GM23338 (cell line): ENCODE data around the gene KBTBD4.

Experiments
- EZH2 ChIP-seq: fragments of 200-600 bp; sonication (generic); IDR thresholded peaks from one replicate; pipeline ENCODE4 v1.8.0; 2017; ENCODE audit warnings: antibody characterized with exemption, mild to moderate bottlenecking, low read depth; ENCODE audit not compliant: unreplicated experiment
- EZH2phosphoT487 ChIP-seq: fragments of 200-600 bp; sonication (generic); IDR thresholded peaks from one replicate; pipeline ENCODE4 v1.8.1; 2018; ENCODE audit warnings: antibody characterized with exemption; ENCODE audit not compliant: unreplicated experiment
- POLR2AphosphoS5 ChIP-seq: IDR thresholded peaks from 2 replicates; pipeline ENCODE4 v1.6.1; 2016; ENCODE audit warnings: antibody characterized with exemption, low read depth
- ZNF114 ChIP-seq: fragments of 250-450 bp; sonication (Bioruptor Pico); IDR thresholded peaks from 2 replicates; pipeline ENCODE4 v1.5.0; 2020; ENCODE audit warnings: mild to moderate bottlenecking, moderate library complexity
- TF ChIP-seq, protein P1 (sequence below), 2 experiments: fragments of 200-600 bp in 1 of 2; sonication (generic) in 1 of 2; conservative IDR thresholded peaks; 2 replicates each; pipeline versions ENCODE4 v1.5.1 to v1.6.1; 2016 to 2017; ENCODE audit warnings: antibody characterized with exemption in 2 of 2, low read depth in 2 of 2, mild to moderate bottlenecking in 2 of 2, moderate library complexity in 1 of 2

DNA sequence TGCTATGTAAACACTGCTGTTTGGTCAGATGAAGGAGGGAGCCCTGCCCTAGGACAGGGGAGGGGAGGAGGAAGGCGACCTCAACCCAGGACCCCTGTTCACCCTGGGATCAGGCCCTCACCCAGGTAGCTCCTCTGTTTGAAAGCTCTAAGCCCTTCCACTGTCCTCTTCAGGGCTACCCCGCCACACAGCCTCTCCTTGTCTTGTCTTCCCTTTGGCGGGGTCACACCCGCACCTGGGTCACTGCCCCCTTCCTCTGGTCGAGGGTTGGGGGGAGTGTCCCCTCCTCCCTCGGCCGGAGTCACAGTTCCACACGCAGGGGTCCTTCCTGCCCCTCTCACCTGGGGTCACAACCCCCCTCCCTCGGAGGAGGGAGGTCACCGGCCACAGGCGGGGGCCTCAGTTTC lies 13.8 kb downstream of the KBTBD4 start:
- TF ChIP-seq, protein P1, sequence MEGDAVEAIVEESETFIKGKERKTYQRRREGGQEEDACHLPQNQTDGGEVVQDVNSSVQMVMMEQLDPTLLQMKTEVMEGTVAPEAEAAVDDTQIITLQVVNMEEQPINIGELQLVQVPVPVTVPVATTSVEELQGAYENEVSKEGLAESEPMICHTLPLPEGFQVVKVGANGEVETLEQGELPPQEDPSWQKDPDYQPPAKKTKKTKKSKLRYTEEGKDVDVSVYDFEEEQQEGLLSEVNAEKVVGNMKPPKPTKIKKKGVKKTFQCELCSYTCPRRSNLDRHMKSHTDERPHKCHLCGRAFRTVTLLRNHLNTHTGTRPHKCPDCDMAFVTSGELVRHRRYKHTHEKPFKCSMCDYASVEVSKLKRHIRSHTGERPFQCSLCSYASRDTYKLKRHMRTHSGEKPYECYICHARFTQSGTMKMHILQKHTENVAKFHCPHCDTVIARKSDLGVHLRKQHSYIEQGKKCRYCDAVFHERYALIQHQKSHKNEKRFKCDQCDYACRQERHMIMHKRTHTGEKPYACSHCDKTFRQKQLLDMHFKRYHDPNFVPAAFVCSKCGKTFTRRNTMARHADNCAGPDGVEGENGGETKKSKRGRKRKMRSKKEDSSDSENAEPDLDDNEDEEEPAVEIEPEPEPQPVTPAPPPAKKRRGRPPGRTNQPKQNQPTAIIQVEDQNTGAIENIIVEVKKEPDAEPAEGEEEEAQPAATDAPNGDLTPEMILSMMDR (conservative IDR thresholded peaks at IDR 0.05; ENCODE audit: low read depth in 2 of 2): no peak
- TF ChIP-seq EZH2phosphoT487: no peak
- no peak for TF ChIP-seq POLR2AphosphoS5
- no peak for TF ChIP-seq EZH2
- TF ChIP-seq ZNF114 (CRISPR knock-in tag): no peak
